GM21529 (cell line): ENCODE data around the gene AGAP1.

Experiments
- ATAC-seq: cut with Tn5 transposase; IDR thresholded peaks from one replicate; pipeline ENCODE4 v1.9.1; 2021; ENCODE audit not compliant: unreplicated experiment

Gene AGAP1

GRCh38 chr2:235658351-235659174 is 164.7 kb downstream of the AGAP1 start:
- no peak for ATAC-seq

GRCh38 chr2:235659767-235660322 is 166.0 kb downstream of the AGAP1 start:
- ATAC-seq: no peak

- no peak for ATAC-seq
Observed at GRCh38 chr2:235660484-235661082, 166.7 kb downstream of the AGAP1 start.

GRCh38 chr2:235661167-235661937 is 167.5 kb downstream of the AGAP1 start:
- ATAC-seq: no peak

- ATAC-seq: no peak
Observed at GRCh38 chr2:235661952-235662351, 168.1 kb downstream of the AGAP1 start.

- ATAC-seq: no peak
Observed at GRCh38 chr2:235663875-235664274, 170.0 kb downstream of the AGAP1 start.

- ATAC-seq: no peak
Observed at GRCh38 chr2:235665661-235666212, 171.9 kb downstream of the AGAP1 start.

GRCh38 chr2:235666213-235666781 is 172.5 kb downstream of the AGAP1 start:
- no peak for ATAC-seq

GRCh38 chr2:235668782-235669181 is 174.9 kb downstream of the AGAP1 start:
- ATAC-seq: no peak

GRCh38 chr2:235669269-235669831 is 175.5 kb downstream of the AGAP1 start:
- ATAC-seq: no peak

GRCh38 chr2:235669983-235670962 is 176.4 kb downstream of the AGAP1 start:
- ATAC-seq: no peak

GRCh38 chr2:235670974-235671787 is 177.3 kb downstream of the AGAP1 start:
- no peak for ATAC-seq

- ATAC-seq: no peak
Observed at GRCh38 chr2:235672720-235673119, 178.9 kb downstream of the AGAP1 start.

GRCh38 chr2:235674146-235674545 is 180.3 kb downstream of the AGAP1 start:
- ATAC-seq: no peak

- ATAC-seq: no peak
Observed at GRCh38 chr2:235674812-235675211, 181.0 kb downstream of the AGAP1 start.

GRCh38 chr2:235675678-235676535 is 182.1 kb downstream of the AGAP1 start:
- no peak for ATAC-seq

- ATAC-seq: no peak
Observed at GRCh38 chr2:235676536-235676799, 182.6 kb downstream of the AGAP1 start.

- no peak for ATAC-seq
Observed at GRCh38 chr2:235677276-235677788, 183.5 kb downstream of the AGAP1 start.
